ENCODE data around the gene GPR141.

DNA sequence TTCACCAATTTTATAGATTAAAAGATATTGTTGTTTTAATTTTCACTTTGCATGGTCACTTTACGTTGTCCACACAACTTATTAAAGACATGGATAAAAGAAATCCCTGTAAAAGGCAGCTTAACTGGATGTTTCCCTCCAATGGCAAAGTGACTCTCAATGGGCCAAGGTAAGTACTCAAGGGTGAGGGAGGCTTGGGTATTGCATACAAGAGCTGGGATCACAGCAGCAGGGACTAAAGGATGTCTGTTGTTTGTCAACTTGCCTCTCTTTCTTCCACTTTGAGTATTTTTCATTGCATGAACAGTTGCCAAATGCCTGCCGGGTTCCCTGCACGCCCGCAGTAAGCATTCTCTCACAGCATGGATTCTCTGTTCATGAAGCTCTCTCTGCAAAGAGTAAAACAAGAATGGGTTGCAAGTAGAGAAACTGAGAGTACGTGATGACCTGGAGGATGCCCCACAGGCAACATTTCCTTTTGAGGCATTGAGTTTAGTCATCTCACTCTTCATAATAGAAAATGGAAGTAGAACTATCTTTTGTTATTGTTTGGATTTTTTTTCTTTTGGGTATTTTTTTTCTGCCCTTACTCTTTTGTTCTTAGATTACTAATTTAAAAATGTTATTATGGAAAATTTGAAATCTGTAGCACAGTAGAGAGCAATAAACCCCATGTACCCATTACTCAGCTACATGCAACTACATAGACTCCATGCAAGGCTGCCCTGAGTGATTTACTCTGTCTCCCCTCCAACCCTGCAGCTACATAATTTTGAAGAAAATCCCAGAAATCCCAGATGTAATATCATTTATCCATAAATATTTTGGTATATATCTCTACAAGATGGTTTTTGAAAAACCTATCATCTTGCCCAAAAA is 26.3 kb downstream of the GPR141 start:
- TF ChIP-seq POLR2A (IDR thresholded peaks at IDR 0.05; ENCODE audit: low read depth, low read length) (no peak), POLR2AphosphoS5 (IDR thresholded peaks at IDR 0.05; ENCODE audit: low read depth, low read length) (no peak), TAF1 (IDR thresholded peaks at IDR 0.05; ENCODE audit: low read depth, low read length) (no peak), PAX5 (IDR thresholded peaks at IDR 0.05; ENCODE audit: insufficient read depth, low read length, severe bottlenecking) (no peak), SPI1 (IDR thresholded peaks at IDR 0.05; ENCODE audit: low read depth, low read length) (no peak), POU2F2 (IDR thresholded peaks at IDR 0.05; ENCODE audit: low read depth, low read length) (0 out of 2 replicates have a peak, but pooled peaks have one; percentile 20)
